PFSK-1 (cell line): ENCODE results near the gene IPPK.

Source experiments
- FOXP2 ChIP-seq: optimal IDR thresholded peaks from 2 replicates; pipeline ENCODE3; 2011; ENCODE audit warnings: borderline replicate concordance, control low read depth, inconsistent platforms; ENCODE audit not compliant: insufficient read depth; ENCODE audit errors: extremely low read length, extremely low read depth
- POLR2AphosphoS5 ChIP-seq: IDR thresholded peaks from 2 replicates; pipeline ENCODE4 v1.6.1; 2012; ENCODE audit warnings: low read depth, mild to moderate bottlenecking, control low read depth, low read length, moderate library complexity
- SIN3A ChIP-seq: IDR thresholded peaks from 2 replicates; pipeline ENCODE4 v1.6.1; 2012; ENCODE audit warnings: mild to moderate bottlenecking, low read length, moderate library complexity, borderline replicate concordance; ENCODE audit not compliant: insufficient read depth
- TAF1 ChIP-seq: IDR thresholded peaks from 2 replicates; pipeline ENCODE4 v1.6.1; 2012; ENCODE audit warnings: low read length, control low read depth, borderline replicate concordance; ENCODE audit not compliant: insufficient read depth
- TF ChIP-seq, protein P1 (sequence below), 2 experiments: IDR thresholded peaks; 2 replicates each; pipeline versions ENCODE4 v1.6.1 to v1.8.0; 2011 to 2012; ENCODE audit warnings: low read depth in 2 of 2, low read length in 2 of 2, control low read depth in 1 of 2, inconsistent platforms in 1 of 2, mild to moderate bottlenecking in 1 of 2, moderate library complexity in 1 of 2; ENCODE audit not compliant: insufficient read depth in 1 of 2

The IPPK gene

DNA sequence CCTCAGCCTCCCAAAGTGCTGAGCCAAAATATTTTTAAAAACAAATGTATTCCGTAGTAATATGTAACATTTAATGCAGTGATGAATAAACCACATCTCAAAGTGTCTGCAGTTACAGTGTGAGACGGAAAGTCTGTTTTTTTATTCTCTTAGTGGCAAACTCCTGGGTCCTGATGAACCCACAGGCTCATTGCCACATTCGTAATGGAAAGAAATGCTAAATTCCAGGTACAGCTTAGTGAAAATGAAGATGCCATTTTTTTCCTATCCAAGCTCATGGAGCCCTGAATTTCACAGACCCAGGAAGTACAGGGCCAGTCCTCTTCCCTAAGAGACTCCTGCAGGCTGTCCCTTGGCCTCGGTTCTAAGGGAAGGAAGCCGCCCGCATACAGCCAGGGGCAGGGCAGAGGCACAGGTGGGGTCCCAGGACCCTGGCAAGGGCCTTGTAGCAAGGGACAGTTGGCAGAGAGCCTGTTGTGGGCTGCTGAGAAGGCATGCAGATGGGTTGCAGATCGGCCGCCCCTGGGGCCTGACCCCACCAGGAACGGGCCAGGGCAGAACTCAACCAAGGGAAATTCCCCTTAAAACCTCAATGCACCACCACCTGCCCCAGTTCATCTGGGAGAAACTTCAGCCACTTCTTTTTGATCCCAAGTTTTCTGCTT lies 36.2 kb downstream of the IPPK start:
- TF ChIP-seq TAF1 (no peak), SIN3A (no peak)

DNA sequence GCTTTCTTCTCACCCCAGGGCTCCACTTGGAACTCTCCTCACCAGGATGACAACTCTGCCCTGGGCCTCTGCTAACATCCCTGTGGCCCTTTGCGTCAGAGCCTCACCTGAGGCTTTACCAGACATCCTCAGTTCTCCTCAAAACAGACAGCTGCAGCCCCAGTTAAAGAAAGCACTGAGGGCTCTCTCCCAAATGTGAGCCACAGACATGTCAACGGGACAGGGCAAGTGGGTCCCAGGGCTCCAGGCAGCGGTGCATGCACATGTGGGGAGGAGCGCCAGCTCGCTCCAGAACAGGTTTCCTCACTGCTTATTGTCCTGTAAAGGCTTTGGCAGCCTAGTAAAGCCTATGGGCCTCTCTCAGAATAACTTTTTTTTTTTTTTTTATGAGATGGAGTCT lies 37.3 kb downstream of the IPPK start:
- no peak for TF ChIP-seq POLR2AphosphoS5
- no peak for TF ChIP-seq FOXP2
- no peak for TF ChIP-seq SIN3A
- no peak for TF ChIP-seq TAF1
- TF ChIP-seq, protein P1, sequence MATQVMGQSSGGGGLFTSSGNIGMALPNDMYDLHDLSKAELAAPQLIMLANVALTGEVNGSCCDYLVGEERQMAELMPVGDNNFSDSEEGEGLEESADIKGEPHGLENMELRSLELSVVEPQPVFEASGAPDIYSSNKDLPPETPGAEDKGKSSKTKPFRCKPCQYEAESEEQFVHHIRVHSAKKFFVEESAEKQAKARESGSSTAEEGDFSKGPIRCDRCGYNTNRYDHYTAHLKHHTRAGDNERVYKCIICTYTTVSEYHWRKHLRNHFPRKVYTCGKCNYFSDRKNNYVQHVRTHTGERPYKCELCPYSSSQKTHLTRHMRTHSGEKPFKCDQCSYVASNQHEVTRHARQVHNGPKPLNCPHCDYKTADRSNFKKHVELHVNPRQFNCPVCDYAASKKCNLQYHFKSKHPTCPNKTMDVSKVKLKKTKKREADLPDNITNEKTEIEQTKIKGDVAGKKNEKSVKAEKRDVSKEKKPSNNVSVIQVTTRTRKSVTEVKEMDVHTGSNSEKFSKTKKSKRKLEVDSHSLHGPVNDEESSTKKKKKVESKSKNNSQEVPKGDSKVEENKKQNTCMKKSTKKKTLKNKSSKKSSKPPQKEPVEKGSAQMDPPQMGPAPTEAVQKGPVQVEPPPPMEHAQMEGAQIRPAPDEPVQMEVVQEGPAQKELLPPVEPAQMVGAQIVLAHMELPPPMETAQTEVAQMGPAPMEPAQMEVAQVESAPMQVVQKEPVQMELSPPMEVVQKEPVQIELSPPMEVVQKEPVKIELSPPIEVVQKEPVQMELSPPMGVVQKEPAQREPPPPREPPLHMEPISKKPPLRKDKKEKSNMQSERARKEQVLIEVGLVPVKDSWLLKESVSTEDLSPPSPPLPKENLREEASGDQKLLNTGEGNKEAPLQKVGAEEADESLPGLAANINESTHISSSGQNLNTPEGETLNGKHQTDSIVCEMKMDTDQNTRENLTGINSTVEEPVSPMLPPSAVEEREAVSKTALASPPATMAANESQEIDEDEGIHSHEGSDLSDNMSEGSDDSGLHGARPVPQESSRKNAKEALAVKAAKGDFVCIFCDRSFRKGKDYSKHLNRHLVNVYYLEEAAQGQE (IDR thresholded peaks at IDR 0.05; ENCODE audit: insufficient read depth in 1 of 2, low read depth in 2 of 2, low read length in 2 of 2) = no peak

DNA sequence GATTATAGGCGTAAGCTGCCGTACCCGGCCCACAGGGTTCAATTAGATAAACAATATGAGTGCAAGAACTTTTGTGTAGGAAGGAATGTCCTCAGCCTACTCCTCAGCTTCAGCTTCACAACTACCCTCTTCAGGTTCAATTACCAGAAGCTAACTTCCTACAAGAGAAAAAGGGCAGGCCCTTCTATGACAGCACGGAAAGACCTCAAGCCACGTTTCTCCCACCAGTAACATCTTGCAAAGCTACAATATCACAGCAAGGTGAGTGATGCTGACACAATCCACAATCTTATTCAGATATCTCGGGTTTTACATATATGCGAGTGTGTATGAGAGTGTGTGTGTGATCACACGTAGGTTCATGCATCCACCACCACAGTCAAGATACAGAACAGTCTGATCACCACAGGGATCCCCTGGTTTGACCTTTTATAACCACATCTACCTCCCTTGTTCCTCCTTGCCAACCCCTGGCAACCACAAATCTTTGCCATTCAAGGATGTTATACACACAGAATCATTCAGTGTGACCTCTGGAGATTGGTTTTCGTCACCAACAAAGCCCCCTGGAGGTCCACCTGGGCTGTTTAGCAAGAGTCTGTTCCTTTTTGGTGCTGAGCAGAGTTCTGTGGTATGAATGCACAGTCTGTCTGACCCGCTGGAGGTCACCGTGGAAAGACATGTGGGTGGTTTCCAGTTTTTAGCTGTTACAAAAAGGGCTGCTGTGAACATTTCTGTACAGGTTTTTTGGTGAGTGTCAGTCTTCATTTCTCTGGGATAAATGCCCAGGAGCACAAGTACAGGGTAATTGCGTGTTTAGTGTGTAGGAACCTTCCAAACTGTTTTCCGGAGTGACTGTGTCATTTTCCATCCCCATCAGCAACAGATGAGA lies 38.2 kb downstream of the IPPK start:
- TF ChIP-seq TAF1 (no peak), POLR2AphosphoS5 (no peak), SIN3A (no peak), FOXP2 (no peak)
- TF ChIP-seq, protein P1 (IDR thresholded peaks at IDR 0.05; ENCODE audit: insufficient read depth in 1 of 2, low read depth in 2 of 2, low read length in 2 of 2) = no peak

DNA sequence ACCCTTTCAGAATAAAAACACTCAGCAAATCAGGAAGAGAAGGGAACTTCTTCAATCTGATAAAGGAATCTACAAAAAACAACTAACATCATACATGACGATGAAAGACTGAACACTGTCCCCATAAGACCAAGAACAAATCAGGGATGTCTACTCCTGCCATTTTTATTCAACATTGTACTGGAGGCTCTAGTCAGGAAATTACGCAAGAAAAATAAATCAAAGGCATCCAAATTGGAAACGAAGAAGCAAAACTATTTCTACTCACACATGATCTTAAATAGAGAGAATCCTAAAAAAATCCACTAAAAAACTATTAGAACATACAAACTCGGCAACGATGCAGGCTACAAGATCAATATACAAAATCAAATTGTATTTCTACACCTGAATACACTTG lies 42.3 kb downstream of the IPPK start:
- TF ChIP-seq, protein P1 (IDR thresholded peaks at IDR 0.05; ENCODE audit: insufficient read depth in 1 of 2, low read depth in 2 of 2, low read length in 2 of 2) = no peak
- TF ChIP-seq SIN3A (no peak), TAF1 (no peak), POLR2AphosphoS5 (no peak), FOXP2 (no peak)

DNA sequence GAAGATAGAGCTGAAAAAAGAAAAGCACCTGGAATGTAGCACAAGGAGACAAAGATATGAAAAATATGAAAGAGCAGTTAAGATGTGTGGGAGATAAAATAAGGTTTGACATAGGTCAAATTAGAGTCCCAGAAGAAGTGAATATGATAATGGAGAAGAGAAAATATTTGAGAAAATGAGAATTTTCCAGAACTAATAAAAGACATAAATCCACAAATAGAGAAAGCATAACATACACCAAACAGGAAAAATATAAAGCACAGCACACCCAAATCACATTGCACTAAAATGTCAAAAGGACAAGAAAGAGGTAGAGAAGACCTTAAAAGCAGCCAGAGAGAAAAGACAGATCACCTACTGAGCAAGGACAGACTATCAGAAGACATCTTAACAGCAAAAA lies 43.4 kb downstream of the IPPK start:
- no peak for TF ChIP-seq POLR2AphosphoS5
- TF ChIP-seq, protein P1 (IDR thresholded peaks at IDR 0.05; ENCODE audit: insufficient read depth in 1 of 2, low read depth in 2 of 2, low read length in 2 of 2) = no peak
- TF ChIP-seq SIN3A = no peak
- no peak for TF ChIP-seq TAF1
- no peak for TF ChIP-seq FOXP2
